A549 (cell line): Measurements from ENCODE around the gene TRAK2. TPM values are rescaled to one million over a fixed set of nuclear protein-coding genes. Genes with fewer than 3 reads are reported as not detected.

ENCODE experiments used
- ATAC-seq, 2 experiments: fragments of 200-7000 bp in 1 of 2; fragments of >200 bp in 1 of 2; cut with Nextera tagmentation in 1 of 2; cut with Tn5 transposase in 1 of 2; 3 replicates each; pipeline versions ENCODE4 v1.8.0 to v1.9.1; 2018 to 2020; ENCODE audit warnings: mild to moderate bottlenecking in 1 of 2, moderate library complexity in 1 of 2
- CTCF ChIA-PET: fragments of 300-600 bp; sonication (Branson Sonifier 250); formaldehyde crosslinking; extraction: SDS; loops from one replicate; lab custom pipeline; 2021; ENCODE audit warnings: antibody characterized with exemption, inconsistent platforms; lab: Yijun Ruan, JAX
- POLR2A ChIA-PET: fragments of 350-600 bp; formaldehyde crosslinking; extraction: SDS; loops from one replicate; lab custom pipeline; 2021; ENCODE audit warnings: antibody characterized with exemption, inconsistent platforms; lab: Yijun Ruan, JAX
- DNase-seq, 2 experiments: peaks; one replicate each; pipeline versions ENCODE4 v3.0.0 to v3.0.0-alpha.2; 2011 to 2016; ENCODE audit warnings: low read depth in 1 of 2, low spot score in 1 of 2
- FAIRE-seq: peaks from 2 replicates; lab custom pipeline; 2011; peaks lifted over from hg19 to GRCh38; lab: Jason Lieb, UNC
- H3K27ac ChIP-seq, 2 experiments: fragments of >200 bp; sonication (Bioruptor Twin); formaldehyde crosslinking; 3 replicates each; pipeline ENCODE4 v1.5.1; 2016 to 2017
- H3K4me1 ChIP-seq: fragments of >200 bp; sonication (Bioruptor Twin); formaldehyde crosslinking; 3 replicates; pipeline ENCODE4 v1.6.1; 2016
- H3K4me2 ChIP-seq: fragments of >200 bp; sonication (Bioruptor Twin); formaldehyde crosslinking; 3 replicates; pipeline ENCODE4 v1.6.1; 2016
- H3K4me3 ChIP-seq: fragments of >200 bp; sonication (Bioruptor Twin); formaldehyde crosslinking; 3 replicates; pipeline ENCODE4 v1.5.1; 2016
- H3K9me3 ChIP-seq: fragments of >200 bp; sonication (Bioruptor Twin); formaldehyde crosslinking; 3 replicates; pipeline ENCODE4 v1.6.1; 2016
- CBX2 ChIP-seq: fragments of 200-600 bp; sonication (generic); IDR thresholded peaks from 2 replicates; pipeline ENCODE4 v1.6.1; 2016; ENCODE audit warnings: low read depth, mild to moderate bottlenecking, borderline replicate concordance
- CEBPB ChIP-seq, 2 experiments: fragments of >200 bp in 1 of 2; sonication (Bioruptor Twin) in 1 of 2; formaldehyde crosslinking in 1 of 2; IDR thresholded peaks; 2 replicates each; pipeline ENCODE4 v1.6.1; 2012 to 2016
- CHD4 ChIP-seq: fragments of 200-600 bp; sonication (generic); IDR thresholded peaks from 2 replicates; pipeline ENCODE4 v1.6.1; 2016; ENCODE audit warnings: antibody characterized with exemption, mild to moderate bottlenecking, borderline replicate concordance
- EHF ChIP-seq: fragments of 250-450 bp; sonication (Bioruptor Pico); IDR thresholded peaks from 2 replicates; pipeline ENCODE4 v1.5.0; 2020; ENCODE audit warnings: mild to moderate bottlenecking
- FOSL2 ChIP-seq, 2 experiments: fragments of 450-650 bp in 1 of 2; fragments of >200 bp in 1 of 2; sonication (Bioruptor Twin) in 1 of 2; formaldehyde crosslinking; IDR thresholded peaks; 2 replicates each; pipeline versions ENCODE4 v1.5.0 to v1.6.1; 2016 to 2020; ENCODE audit warnings: mild to moderate bottlenecking in 1 of 2, moderate library complexity in 1 of 2
- HOXA7 ChIP-seq: fragments of 250-450 bp; sonication (Bioruptor Pico); IDR thresholded peaks from 2 replicates; pipeline ENCODE4 v1.5.0; 2020; ENCODE audit warnings: mild to moderate bottlenecking, moderate library complexity
- HOXB13 ChIP-seq: fragments of 250-450 bp; sonication (Bioruptor Pico); IDR thresholded peaks from 2 replicates; pipeline ENCODE4 v1.5.0; 2020; ENCODE audit warnings: low read depth, mild to moderate bottlenecking, moderate library complexity
- JUN ChIP-seq, 2 experiments: fragments of >200 bp; sonication (Bioruptor Twin); formaldehyde crosslinking; IDR thresholded peaks; 2 replicates in 1 of 2; 3 replicates in 1 of 2; pipeline ENCODE4 v1.6.1; 2016 to 2017
- JUNB ChIP-seq: fragments of >200 bp; sonication (Bioruptor Twin); formaldehyde crosslinking; IDR thresholded peaks from 2 replicates; pipeline ENCODE4 v1.6.1; 2016
- MAFK ChIP-seq: fragments of 450-650 bp; IDR thresholded peaks from 2 replicates; pipeline ENCODE4 v1.6.1; 2014; ENCODE audit not compliant: partially characterized antibody
- RFX5 ChIP-seq: fragments of 450-650 bp; IDR thresholded peaks from 2 replicates; pipeline ENCODE4 v1.7.1; 2014; ENCODE audit warnings: antibody characterized with exemption, mild to moderate bottlenecking, moderate library complexity
- RNF2 ChIP-seq: fragments of 200-600 bp; sonication (generic); IDR thresholded peaks from 2 replicates; pipeline ENCODE4 v1.6.1; 2016; ENCODE audit warnings: low read depth, mild to moderate bottlenecking, antibody characterized with exemption, moderate library complexity, borderline replicate concordance
- TP53 ChIP-seq: fragments of 250-450 bp; sonication (Bioruptor Pico); IDR thresholded peaks from 2 replicates; pipeline ENCODE4 v1.5.0; 2021; ENCODE audit warnings: mild to moderate bottlenecking, moderate library complexity
- ZC3H11A ChIP-seq: fragments of 450-650 bp; IDR thresholded peaks from 2 replicates; pipeline ENCODE4 v1.6.1; 2014; ENCODE audit warnings: antibody characterized with exemption, mild to moderate bottlenecking
- ZFP36 ChIP-seq: fragments of 450-650 bp; IDR thresholded peaks from 2 replicates; pipeline ENCODE4 v1.6.1; 2014; ENCODE audit warnings: borderline replicate concordance; ENCODE audit not compliant: partially characterized antibody
- ZNF302 ChIP-seq: fragments of 250-450 bp; sonication (Bioruptor Pico); IDR thresholded peaks from 2 replicates; pipeline ENCODE4 v1.9.0; 2021; ENCODE audit warnings: inconsistent platforms, mild to moderate bottlenecking, moderate library complexity
- WGBS: methylation state at CpG from one replicate; pipeline ENCODE4 v1.1.6; 2017; ENCODE audit errors: missing lambda C conversion rate; 5-methylcytosine and 5-hydroxymethylcytosine counted together
- polyA plus RNA-seq, 4 experiments: library from polyadenylated mRNA; depleted of rRNA in 3 of 4; stranded (reverse); fragments of >200 nt; fragmentation: RNase III in 1 of 4; extraction: RNeasy Plus Mini Kit Qiagen cat#74134 plus additional on column Dnase treatment in 1 of 4; gene quantifications; 2 replicates in 3 of 4; 3 replicates in 1 of 4; pipeline ENCODE4 v1.2.3, GENCODE V29; 2011 to 2017
- TF ChIP-seq, protein P1 (sequence below): fragments of >200 bp; sonication (Bioruptor Twin); formaldehyde crosslinking; IDR thresholded peaks from 2 replicates; pipeline ENCODE4 v1.6.1; 2016
- TF ChIP-seq, protein P2 (sequence below): fragments of >200 bp; sonication (Bioruptor Twin); formaldehyde crosslinking; IDR thresholded peaks from 3 replicates; pipeline ENCODE4 v1.6.1; 2016
- TF ChIP-seq, protein P3 (sequence below): IDR thresholded peaks from 2 replicates; pipeline ENCODE4 v1.6.1; 2012; ENCODE audit warnings: low read depth, borderline replicate concordance
- TF ChIP-seq, protein P4 (sequence below): fragments of >200 bp; sonication (Bioruptor Twin); formaldehyde crosslinking; IDR thresholded peaks from 3 replicates; pipeline ENCODE4 v1.5.1; 2016

The TRAK2 gene
- polyA plus RNA-seq, 2 of the 4 experiments (the other 2 are of a cell fraction), result 10.2 to 22.4 TPM

DNA sequence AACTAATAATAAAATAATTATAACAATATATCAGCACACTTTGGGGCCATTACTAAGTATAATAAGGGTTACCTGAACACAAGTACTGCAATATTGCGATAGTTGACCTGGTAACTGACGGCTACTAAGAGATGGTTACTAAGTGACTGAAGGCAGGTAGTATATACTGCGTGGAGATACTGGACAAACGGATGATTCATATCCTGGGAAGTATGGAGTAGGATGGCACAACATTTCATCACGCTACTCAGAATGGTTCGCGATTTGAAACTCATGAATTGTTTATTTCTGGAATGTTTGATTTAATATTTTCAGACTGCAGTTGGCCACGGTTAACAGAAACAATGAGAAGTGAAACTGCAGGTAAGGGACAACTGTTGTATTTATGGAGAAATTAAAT is 54.7 kb downstream of the TRAK2 start:
- Histone ChIP-seq H3K4me3 (no peak overlapping the region), H3K27ac (peak overlapping the region; percentile 64 to 73), H3K4me1 (peaks cover 15% of the 10 kb centered on the region; the same call in 2 of the 3 replicates), H3K9me3 (no peaks in the 10 kb centered on the region), H3K4me2 (peak overlapping the region; percentile 48)
- POLR2A ChIA-PET, result no interaction called here
- TF ChIP-seq RFX5 (no peak), ZC3H11A (no peak), HOXB13 (CRISPR knock-in tag) (no peak), CBX2 (no peak), CEBPB (IDR thresholded peaks at IDR 0.05) (0 out of 4 replicates have a peak, but pooled peaks have one; percentile 8 to 13), FOSL2 (IDR thresholded peaks at IDR 0.05) (no peak), FOSL2 (CRISPR knock-in tag; IDR thresholded peaks at IDR 0.05) (peak; percentile 36)
- DNase-seq (peak in 1 of 2 experiments; percentile 49), ATAC-seq (peak; percentile 78 to 92), FAIRE-seq (no peak)
- CTCF ChIA-PET, result no interaction called here
- 48% methylated on average over 8 of the region's 8 CpGs for WGBS

DNA sequence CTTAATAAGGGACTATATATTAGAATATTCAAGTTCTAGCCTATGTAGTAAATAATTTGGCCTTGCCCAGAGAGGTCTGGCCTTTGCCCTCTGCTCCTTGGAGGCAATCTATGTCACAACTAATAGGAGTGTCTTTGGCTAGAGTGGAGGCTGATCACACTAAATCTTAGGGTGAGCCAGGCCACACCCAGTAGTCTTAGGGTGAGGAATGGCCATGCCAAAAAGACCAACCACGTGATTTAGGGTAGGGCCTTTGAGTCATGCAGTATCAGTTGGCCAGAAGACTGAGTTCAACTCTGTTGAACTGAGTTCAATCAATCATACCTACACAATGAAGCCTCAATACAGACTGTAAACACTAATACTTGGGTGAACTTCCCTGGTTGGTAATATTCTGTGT is 68.1 kb downstream of the TRAK2 start:
- Histone ChIP-seq H3K4me2 (no peak overlapping the region), H3K4me3 (no peak overlapping the region), H3K4me1 (no peaks in the 10 kb centered on the region), H3K27ac (no peak overlapping the region), H3K9me3 (no peaks in the 10 kb centered on the region)
- no peak for FAIRE-seq
- WGBS, result 46% methylated on average over 1 of the region's 1 CpG
- ChIA-PET POLR2A (interaction anchor here (0.6 kb wide), 1 partner anchor 21 kb away, joined by 3 read pairs; no protein-coding TSS in a partner anchor), CTCF (no interaction called here)
- no peak for ATAC-seq
- TF ChIP-seq ZNF302 (CRISPR knock-in tag), result no peak
- no peak for TF ChIP-seq CHD4
- no peak for TF ChIP-seq EHF (CRISPR knock-in tag)
- TF ChIP-seq, protein P1, sequence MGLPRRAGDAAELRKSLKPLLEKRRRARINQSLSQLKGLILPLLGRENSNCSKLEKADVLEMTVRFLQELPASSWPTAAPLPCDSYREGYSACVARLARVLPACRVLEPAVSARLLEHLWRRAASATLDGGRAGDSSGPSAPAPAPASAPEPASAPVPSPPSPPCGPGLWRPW, result no peak
- TF ChIP-seq TP53 (CRISPR knock-in tag), result no peak
- TF ChIP-seq MAFK, result no peak
- TF ChIP-seq RNF2, result no peak
- TF ChIP-seq JUN (IDR thresholded peaks at IDR 0.05), result no peak
- TF ChIP-seq ZC3H11A, result no peak
- no peak for TF ChIP-seq RFX5
- TF ChIP-seq, protein P2, sequence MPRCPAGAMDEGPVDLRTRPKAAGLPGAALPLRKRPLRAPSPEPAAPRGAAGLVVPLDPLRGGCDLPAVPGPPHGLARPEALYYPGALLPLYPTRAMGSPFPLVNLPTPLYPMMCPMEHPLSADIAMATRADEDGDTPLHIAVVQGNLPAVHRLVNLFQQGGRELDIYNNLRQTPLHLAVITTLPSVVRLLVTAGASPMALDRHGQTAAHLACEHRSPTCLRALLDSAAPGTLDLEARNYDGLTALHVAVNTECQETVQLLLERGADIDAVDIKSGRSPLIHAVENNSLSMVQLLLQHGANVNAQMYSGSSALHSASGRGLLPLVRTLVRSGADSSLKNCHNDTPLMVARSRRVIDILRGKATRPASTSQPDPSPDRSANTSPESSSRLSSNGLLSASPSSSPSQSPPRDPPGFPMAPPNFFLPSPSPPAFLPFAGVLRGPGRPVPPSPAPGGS, result no peak
- TF ChIP-seq, protein P3, sequence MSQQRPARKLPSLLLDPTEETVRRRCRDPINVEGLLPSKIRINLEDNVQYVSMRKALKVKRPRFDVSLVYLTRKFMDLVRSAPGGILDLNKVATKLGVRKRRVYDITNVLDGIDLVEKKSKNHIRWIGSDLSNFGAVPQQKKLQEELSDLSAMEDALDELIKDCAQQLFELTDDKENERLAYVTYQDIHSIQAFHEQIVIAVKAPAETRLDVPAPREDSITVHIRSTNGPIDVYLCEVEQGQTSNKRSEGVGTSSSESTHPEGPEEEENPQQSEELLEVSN, result no peak
- no peak for TF ChIP-seq HOXA7 (CRISPR knock-in tag)
- TF ChIP-seq, protein P4, sequence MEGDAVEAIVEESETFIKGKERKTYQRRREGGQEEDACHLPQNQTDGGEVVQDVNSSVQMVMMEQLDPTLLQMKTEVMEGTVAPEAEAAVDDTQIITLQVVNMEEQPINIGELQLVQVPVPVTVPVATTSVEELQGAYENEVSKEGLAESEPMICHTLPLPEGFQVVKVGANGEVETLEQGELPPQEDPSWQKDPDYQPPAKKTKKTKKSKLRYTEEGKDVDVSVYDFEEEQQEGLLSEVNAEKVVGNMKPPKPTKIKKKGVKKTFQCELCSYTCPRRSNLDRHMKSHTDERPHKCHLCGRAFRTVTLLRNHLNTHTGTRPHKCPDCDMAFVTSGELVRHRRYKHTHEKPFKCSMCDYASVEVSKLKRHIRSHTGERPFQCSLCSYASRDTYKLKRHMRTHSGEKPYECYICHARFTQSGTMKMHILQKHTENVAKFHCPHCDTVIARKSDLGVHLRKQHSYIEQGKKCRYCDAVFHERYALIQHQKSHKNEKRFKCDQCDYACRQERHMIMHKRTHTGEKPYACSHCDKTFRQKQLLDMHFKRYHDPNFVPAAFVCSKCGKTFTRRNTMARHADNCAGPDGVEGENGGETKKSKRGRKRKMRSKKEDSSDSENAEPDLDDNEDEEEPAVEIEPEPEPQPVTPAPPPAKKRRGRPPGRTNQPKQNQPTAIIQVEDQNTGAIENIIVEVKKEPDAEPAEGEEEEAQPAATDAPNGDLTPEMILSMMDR, result no peak
- no peak for TF ChIP-seq JUNB
- no peak for TF ChIP-seq ZFP36
- DNase-seq, result no peak
